NCI-H1436 treated with DMSO at 0.1 percent for 48 hours (cell line): Measurements from ENCODE around the gene SLC12A6.

Experiments used
- DNase-seq: peaks from one replicate; lab custom pipeline; 2025; lab: John Stamatoyannopoulos, UW

SLC12A6 gene

GRCh38 chr15:34259566-34259965 is 78.0 kb downstream of the SLC12A6 start:
- no peak for DNase-seq

- no peak for DNase-seq
Observed at GRCh38 chr15:34258151-34258550, 79.4 kb downstream of the SLC12A6 start.

GRCh38 chr15:34252545-34252944 is 85.0 kb downstream of the SLC12A6 start:
- no peak for DNase-seq

- no peak for DNase-seq
Observed at GRCh38 chr15:34248190-34248589, 89.4 kb downstream of the SLC12A6 start.

GRCh38 chr15:34246276-34246976 is 91.2 kb downstream of the SLC12A6 start:
- DNase-seq = no peak

- no peak for DNase-seq
Observed at GRCh38 chr15:34243226-34243625, 94.4 kb downstream of the SLC12A6 start.

- no peak for DNase-seq
Observed at GRCh38 chr15:34242331-34242710, 95.3 kb downstream of the SLC12A6 start.

- peak; percentile 1 for DNase-seq
Observed at GRCh38 chr15:34241376-34242330, 95.9 kb downstream of the SLC12A6 start.

GRCh38 chr15:34240537-34240936 is 97.0 kb downstream of the SLC12A6 start:
- no peak for DNase-seq

GRCh38 chr15:34239151-34239808 is 98.3 kb downstream of the SLC12A6 start:
- DNase-seq = no peak

- DNase-seq = peak; percentile 40
Observed at GRCh38 chr15:34233614-34234013, 104.0 kb downstream of the SLC12A6 start.

- DNase-seq = no peak
Observed at GRCh38 chr15:34223904-34224596, 113.5 kb downstream of the SLC12A6 start.

- DNase-seq = no peak
Observed at GRCh38 chr15:34217587-34218225, 119.9 kb downstream of the SLC12A6 start.

- no peak for DNase-seq
Observed at GRCh38 chr15:34216527-34217270, 120.9 kb downstream of the SLC12A6 start.

GRCh38 chr15:34214135-34214534 is 123.4 kb downstream of the SLC12A6 start:
- DNase-seq = no peak

GRCh38 chr15:34213690-34214089 is 123.9 kb downstream of the SLC12A6 start:
- DNase-seq = no peak

GRCh38 chr15:34209421-34210282 is 127.9 kb downstream of the SLC12A6 start, which contains the start of gene KATNBL1:
TSS of gene KATNBL1 (minus strand) at chr15:34210096. CDS start at chr15:34163676, 46,420 bp downstream.
- DNase-seq = peak; percentile 66

- DNase-seq = no peak
Observed at GRCh38 chr15:34206011-34206410, 131.6 kb downstream of the SLC12A6 start.

GRCh38 chr15:34203936-34204335 is 133.6 kb downstream of the SLC12A6 start:
- no peak for DNase-seq

GRCh38 chr15:34203305-34203704 is 134.3 kb downstream of the SLC12A6 start:
- no peak for DNase-seq
